Measurements from ENCODE around the gene GRIFIN. TPM values are rescaled to one million over a fixed set of nuclear protein-coding genes. Genes with fewer than 3 reads are reported as not detected.

GRIFIN gene
- total RNA-seq, 1 experiment from 2014 or later: not detected

GRCh38 chr7:2510909-2511768 is 34.9 kb upstream of the GRIFIN start:
- peak; percentile 79 for ATAC-seq
- Histone ChIP-seq H3K27ac (ENCODE audit: low read length) (no peak overlapping the region), H3K4me2 (ENCODE audit: low read length) (peak overlapping the region; percentile 75), H2AFZ (ENCODE audit: low read length) (peak overlapping the region; percentile 51), H3K27me3 (ENCODE audit: low read length) (no peaks in the 10 kb centered on the region), H3K79me2 (ENCODE audit: low read length) (no peaks in the 10 kb centered on the region), H3K4me1 (ENCODE audit: insufficient read depth, low read length) (peaks cover 13% of the 10 kb centered on the region), H4K20me1 (ENCODE audit: low read length) (no peaks in the 10 kb centered on the region), H3K9ac (ENCODE audit: low read length) (no peak overlapping the region), H3K4me3 (ENCODE audit: low read length) (no peak overlapping the region; the same call in 1 of the 2 replicates), H3K36me3 (ENCODE audit: low read depth, low read length) (no peaks in the 10 kb centered on the region), H3F3A (ENCODE audit: low read length, unreplicated experiment) (no peaks in the 10 kb centered on the region), H3K9me2 (replicated peaks; ENCODE audit: low read length) (no peaks in the 10 kb centered on the region), H3K9me3 (ENCODE audit: low read length) (no peaks in the 10 kb centered on the region)
- no TSS peak for BruUV-seq (replicated peaks)
- ChIA-PET POLR2A (ENCODE audit: unreplicated experiment) (no interaction called here), CTCF (interaction anchor here (0.6 kb wide), 1 partner anchor 42 kb away, joined by 3 read pairs; no protein-coding TSS in a partner anchor)
- intact Hi-C loops (cut with micrococcal nuclease): no loop called here
- peak; percentile 46 for DNase-seq
- TF ChIP-seq EZH2 (IDR thresholded peaks at IDR 0.05; ENCODE audit: low read length, unreplicated experiment) (no peak), CTCF (conservative IDR thresholded peaks at IDR 0.05; ENCODE audit: low read depth, low read length) (no peak), EZH2phosphoT487 (IDR thresholded peaks at IDR 0.05; ENCODE audit: borderline replicate concordance, low read length) (no peak)

GRCh38 chr7:2510130-2510776 is 34.1 kb upstream of the GRIFIN start:
- Histone ChIP-seq H3K27ac (ENCODE audit: low read length) (no peak overlapping the region), H3F3A (ENCODE audit: low read length, unreplicated experiment) (no peaks in the 10 kb centered on the region), H3K9me3 (ENCODE audit: low read length) (no peaks in the 10 kb centered on the region), H2AFZ (ENCODE audit: low read length) (no peak overlapping the region), H3K79me2 (ENCODE audit: low read length) (no peaks in the 10 kb centered on the region), H3K4me3 (ENCODE audit: low read length) (no peak overlapping the region), H3K4me1 (ENCODE audit: insufficient read depth, low read length) (peaks cover 13% of the 10 kb centered on the region), H3K9me2 (replicated peaks; ENCODE audit: low read length) (no peaks in the 10 kb centered on the region), H3K36me3 (ENCODE audit: low read depth, low read length) (no peaks in the 10 kb centered on the region), H3K9ac (ENCODE audit: low read length) (no peak overlapping the region), H3K4me2 (ENCODE audit: low read length) (no peak overlapping the region), H4K20me1 (ENCODE audit: low read length) (no peaks in the 10 kb centered on the region), H3K27me3 (ENCODE audit: low read length) (no peaks in the 10 kb centered on the region)
- CTCF ChIA-PET: no interaction called here
- intact Hi-C loops (cut with micrococcal nuclease): no loop called here
- POLR2A ChIA-PET (ENCODE audit: unreplicated experiment): no interaction called here
- ATAC-seq: no peak
- BruUV-seq (replicated peaks): no TSS peak
- TF ChIP-seq EZH2 (IDR thresholded peaks at IDR 0.05; ENCODE audit: low read length, unreplicated experiment): no peak
- TF ChIP-seq EZH2phosphoT487 (IDR thresholded peaks at IDR 0.05; ENCODE audit: borderline replicate concordance, low read length): no peak
- TF ChIP-seq CTCF (conservative IDR thresholded peaks at IDR 0.05; ENCODE audit: low read depth, low read length): no peak
- DNase-seq: no peak

Data from PC-3 (cell line).